HK-2 (cell line): ENCODE data around the gene SPEF2.

ENCODE experiments used
- DNase-seq: peaks from one replicate; pipeline ENCODE4 v3.0.0-alpha.2; 2018; ENCODE audit not compliant: unreplicated experiment

SPEF2 gene

DNA sequence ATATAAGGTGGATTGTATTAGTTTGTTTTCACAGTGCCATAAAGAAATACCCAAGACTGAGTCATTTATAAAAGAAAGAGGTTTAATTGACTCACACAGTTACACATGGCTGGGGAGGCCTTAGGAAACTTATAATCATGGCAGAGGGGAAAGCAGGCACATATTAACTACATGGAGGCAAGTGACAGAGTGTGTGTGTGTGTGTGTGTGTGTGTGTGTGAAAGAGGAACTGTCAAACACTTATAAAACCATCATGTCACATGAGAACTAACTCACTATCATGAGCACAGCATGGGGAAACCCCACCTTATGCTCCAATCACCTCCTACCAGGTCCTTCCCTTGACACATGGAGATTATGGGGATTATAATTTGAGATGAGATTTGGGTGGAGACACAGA, 118.6 kb downstream of the SPEF2 start:
- DNase-seq = no peak

DNA sequence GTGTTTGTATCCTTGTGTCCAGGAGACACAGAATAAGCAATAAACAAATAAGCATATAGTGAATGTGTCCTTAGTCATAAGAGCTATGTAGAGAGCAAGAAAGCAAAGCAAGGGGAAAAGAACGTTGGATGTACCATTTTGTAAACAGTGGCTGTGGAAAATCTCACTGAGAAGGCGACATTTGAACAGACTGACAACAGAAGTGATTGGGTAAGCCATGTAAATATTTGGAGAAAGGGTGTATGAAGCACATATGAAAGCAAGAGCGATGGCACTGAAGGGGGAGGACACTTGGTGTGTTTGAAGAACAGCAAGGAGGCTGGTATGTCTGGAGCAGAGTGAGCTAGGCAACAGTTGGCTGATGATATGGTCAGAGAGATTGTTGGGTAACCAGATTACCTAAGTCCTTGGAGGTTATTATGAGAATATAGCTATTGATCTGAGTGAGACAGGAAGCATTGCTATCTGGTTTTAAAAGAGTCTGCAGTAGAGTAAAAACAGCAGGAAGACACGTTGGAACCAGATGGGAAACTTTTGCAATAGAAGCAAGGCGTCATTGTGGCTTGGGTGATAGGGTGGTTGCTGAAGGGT, 123.6 kb downstream of the SPEF2 start:
- no peak for DNase-seq

DNA sequence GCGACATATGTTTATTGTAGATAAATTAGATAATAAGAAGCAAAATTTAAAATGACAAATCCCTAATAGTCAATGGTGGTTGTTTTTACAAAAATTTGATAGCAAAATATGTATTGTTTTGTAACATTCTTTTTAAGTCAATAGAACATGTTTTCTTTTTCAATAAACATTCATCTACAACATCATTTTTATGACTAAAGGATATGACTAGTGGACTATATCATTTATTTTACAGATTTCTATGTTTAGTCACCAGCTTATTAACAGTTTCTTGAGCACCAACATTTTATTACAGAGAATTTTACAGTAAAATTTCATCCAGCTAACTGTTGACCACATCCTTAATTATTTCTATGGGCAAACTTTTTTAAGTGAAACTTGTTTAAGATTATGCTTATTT, 124.3 kb downstream of the SPEF2 start:
- no peak for DNase-seq

DNA sequence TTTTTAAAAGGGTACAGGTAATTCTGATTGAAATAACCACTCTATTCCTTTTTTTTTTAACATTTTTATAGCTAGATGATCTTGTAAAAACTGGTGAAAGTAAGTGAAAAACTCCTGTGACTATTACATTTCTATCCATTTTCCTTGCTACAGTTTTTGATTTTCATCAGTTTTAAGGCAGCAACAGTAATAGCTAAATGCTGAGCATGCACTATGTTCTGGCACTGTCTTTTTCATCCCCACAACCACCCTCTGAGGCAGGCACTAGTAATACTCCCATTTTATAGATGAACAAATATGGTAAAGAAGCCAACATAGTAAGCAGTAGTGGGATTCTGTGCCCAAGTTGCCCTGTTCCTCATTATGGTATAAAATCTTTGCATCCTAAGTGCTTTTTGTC, 126.0 kb downstream of the SPEF2 start:
- no peak for DNase-seq

DNA sequence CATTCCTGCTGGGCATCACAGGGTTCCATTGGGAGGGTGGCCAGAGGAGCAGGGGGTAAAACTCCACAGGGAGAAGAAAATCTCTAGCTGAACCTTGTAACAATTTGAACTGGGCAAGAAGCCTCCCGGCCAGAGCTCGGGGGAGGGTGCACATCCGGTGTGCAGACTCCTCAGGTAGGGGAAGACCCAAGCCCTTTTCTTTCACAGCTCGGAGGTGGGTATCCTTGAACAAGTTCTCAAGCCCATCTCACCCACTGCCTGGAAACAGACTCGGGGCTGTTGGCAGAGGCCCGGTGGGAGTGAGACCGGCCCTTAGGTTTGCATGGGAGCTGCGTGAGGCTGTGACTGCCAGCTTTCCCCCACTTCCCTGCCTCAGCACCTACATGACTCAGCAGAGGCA, 127.5 kb downstream of the SPEF2 start:
- DNase-seq = no peak

DNA sequence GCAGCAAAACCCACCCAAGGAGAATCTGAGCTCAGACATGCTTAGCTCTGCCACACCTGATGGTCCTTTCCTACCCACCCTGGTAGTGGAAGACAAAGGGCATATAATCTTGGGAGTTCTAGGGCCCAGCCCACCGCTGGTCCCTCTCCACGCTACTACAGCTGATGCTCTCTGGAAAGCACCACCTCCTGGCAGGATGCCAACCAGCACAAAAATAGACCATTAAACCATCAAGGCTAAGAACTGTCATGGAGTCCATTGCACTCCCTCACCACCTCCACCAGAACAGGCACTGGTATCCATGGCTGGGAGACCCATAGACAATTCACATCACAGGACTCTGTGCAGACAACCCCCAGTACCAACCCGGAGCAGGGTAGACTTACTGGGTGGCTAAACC, 128.0 kb downstream of the SPEF2 start:
- no peak for DNase-seq

DNA sequence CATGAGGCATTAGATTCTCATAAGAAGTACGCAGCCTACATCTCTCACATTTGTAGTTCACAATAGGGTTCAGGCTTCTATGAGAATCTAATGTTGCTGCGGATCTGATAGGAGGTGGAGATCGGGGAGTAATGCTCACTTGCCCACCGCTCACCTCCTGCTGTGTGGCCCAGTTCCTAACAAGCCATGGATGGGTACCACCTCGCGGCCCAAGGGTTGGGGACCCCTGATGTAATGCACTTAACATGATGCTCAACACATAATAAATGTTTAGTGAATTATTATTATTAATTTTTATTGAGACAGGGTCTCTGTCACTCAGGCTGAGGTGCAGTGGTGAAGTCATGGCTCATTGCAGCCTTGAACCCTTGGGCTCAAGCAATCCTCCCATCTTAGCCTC, 134.3 kb downstream of the SPEF2 start:
- DNase-seq = no peak

DNA sequence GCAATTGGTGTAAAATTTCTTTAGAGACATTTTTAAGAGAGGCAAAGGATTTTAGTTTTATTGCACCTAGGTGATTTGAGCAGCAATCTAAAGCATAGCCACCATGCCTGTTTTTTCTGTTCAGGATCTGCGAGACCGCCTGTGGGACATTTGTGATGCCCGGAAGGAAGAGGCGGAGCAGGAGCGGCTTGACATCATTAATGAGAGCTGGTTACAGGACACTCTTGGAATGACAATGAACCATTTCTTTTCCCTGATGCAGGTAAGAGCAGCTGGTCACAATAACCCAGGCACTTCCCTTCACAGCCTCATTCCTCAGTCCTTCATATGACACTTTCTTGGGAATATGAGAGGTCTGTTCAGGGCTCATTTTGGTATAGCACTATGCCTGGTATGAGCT, 135.8 kb downstream of the SPEF2 start:
- DNase-seq = no peak

DNA sequence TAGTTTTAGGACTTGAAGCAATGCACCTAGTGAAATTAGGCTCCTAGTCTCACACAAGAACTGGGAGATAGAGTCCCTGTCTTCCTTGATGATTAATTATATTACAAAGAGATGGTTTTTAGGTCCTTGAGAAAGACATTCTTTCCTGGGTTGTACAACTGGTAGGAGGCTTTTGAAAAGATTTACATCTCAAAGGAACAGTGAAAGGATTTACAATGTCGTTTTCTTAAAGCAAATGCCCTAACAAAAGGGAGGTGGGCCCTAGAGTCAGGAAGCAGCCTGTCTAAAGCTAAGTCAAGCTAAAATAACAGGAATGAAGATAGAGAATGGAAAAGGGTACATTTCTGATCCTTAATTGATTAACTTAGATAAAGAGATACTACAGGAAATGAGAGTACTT, 136.8 kb downstream of the SPEF2 start:
- no peak for DNase-seq

DNA sequence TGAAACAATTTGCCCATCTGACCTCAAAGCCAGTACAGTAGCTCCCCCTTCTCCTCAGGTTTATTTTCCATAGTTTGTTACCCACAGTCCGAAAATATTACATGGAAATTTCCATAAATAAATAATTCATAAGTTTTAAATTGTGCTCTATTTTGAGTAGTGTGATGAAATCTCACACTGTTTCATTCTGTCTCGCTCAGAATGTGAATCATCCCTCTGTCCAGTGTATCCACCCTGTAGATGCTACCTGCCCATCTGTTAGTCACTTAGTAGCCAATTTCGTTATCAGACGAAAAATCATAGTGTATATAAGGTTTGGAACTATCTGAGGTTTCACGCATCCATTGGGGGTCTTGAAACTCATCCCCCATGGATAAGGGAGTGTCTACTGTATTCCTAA, 138.3 kb downstream of the SPEF2 start:
- DNase-seq = no peak

DNA sequence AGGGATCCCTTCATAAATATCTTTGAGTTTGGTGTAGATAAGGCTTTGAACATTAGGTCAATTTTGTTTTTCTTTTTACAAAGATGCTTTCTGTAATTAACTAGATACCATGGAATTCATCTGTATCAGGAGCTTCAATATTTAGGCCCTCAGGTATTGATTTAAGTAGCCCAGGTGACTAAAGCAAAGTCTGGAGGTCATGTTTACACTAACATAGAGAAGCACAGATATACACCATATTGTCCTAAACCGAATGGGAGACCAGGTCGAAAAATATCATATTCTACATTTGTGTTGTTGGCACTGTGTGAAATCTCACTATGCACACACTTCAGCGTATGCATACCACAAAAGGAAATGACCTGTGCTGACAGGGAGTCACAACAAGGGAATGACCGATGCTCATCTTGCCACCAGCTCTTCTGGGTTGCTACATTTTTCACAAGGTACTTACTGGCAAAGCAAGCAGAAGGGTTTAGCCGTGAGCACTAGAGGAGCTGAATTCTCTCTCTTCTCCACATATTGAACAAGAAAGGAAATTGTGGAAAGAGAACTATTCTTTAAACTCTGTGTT, 140.6 kb downstream of the SPEF2 start:
- no peak for DNase-seq

DNA sequence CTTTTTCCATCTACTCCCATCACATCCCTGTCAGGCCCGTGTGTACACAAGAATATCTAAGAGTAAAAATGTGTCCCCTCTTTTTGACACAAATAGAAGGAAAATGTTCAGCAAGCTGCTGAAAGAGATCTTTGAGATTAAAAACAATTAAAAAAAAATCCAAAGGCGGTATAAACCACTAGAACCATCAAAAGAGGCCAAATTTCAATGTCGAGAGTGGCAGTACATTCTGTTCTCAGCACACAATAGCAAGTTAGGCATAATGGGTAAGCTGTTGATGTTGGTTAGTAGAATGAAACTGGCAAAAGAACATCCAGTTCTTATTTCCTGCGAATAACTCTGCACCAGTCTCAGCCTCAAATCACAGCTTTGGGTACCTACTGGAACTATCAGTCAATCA, 143.9 kb downstream of the SPEF2 start:
- no peak for DNase-seq

DNA sequence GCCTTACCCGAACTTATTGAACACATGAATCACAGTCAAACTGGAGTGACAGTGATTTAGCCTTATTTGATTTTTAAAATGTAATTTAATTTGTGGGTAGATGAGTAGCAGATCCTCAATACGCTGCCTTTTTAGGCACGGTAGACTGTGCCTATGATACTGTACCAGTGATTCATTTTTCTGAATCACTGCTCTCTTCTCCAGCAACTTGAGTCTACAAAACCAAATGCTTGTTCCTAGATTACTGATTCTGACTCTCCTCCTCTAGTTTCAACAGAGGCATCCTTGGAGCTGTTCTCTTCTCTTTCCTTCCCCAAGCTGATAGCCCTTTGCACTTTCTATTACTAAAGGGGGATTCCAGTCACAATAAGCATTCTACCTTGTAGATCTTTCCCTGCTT, 144.7 kb downstream of the SPEF2 start:
- DNase-seq = no peak

DNA sequence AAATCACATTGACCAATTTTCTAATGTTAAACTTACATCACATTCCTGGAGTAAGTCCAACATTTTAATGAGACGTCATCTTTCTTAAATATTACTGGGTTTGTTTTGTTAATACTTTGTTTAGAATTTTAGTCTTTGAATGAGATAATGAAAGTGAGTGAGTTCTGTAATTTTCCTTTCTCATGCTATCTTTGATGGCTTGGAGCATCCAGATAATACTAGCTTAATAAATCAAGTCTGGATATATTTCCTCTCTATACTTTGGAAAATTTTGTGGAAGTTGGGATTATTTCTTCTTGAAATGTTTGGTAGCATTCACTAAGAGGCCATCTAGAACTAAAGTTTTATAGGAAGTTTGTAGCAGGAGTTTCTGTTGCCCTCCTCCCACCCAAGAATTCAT, 148.3 kb downstream of the SPEF2 start:
- DNase-seq = no peak

DNA sequence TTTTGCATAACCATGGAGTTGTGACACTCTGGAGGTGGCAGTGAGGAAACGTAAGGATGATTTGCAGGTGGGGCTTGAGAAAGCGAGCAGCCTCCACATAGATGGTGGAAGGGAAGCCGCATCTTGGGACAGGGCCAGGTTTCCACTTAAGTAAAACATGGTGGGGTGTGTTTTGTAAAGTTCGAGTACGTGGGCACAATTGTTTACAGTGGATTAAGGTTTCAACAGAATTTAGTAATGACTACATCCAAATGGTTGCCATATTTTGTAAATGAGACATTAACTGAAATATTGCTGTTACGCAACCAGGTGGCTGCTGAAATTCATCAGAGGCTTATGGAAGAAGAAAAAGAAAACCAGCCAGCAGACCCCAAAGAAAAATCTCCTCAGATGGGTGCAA, 153.6 kb downstream of the SPEF2 start:
- no peak for DNase-seq

DNA sequence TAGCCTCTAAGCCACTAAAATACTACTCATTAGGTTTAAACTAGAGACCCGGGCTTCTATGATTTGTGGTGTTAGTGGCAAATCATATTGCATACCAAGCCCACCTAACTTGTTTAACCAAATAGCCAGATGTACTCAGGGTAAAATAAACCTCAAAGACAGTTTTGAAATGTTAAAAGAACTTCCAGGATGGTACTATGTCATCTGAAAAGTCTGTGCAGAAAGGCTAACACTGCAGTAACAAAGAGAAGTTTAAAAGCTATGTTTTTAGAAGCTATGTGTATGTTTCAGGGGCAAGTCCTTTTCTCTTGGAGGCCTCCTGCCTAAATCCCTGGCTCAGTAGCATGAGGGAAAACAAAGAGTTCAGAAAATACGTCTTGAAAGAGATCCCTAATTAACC, 154.2 kb downstream of the SPEF2 start:
- no peak for DNase-seq

DNA sequence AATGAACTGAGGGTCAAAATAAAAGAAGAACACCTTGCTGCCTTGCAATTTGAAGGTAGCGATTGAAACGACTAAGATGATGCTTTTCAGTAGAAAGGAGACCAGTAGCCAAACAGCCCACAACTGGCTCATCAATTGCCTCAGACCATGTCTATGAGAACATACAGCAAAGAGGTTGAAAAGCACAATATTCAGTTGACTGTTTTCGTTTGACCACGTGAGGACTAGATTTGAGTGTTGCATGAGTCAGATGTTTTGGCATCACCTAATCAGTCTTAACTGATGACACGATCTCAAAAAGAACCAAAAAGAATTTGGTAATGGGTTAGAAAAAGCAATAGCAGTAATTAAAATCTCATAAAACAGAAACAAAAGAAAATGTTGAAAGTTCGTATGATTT, 156.3 kb downstream of the SPEF2 start:
- DNase-seq = no peak

DNA sequence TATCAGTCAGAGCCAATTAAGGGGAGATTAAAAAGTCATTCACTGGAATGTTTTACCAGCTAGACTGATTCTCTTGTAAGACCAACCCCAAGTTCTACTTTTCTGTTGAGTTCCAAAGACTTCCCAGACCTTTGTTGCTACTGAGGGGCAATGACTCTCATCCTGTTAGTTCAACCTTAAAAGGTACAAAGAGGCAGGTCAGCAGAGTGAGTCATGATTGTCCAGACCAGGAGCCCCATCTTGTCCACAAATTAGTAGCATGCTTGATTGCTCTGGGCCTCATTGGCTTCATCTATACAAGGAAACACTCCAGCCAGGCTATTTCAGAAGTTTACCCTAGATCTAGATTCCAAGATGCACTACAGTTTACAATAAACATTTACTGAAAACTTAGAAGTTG, 159.1 kb downstream of the SPEF2 start:
- no peak for DNase-seq

DNA sequence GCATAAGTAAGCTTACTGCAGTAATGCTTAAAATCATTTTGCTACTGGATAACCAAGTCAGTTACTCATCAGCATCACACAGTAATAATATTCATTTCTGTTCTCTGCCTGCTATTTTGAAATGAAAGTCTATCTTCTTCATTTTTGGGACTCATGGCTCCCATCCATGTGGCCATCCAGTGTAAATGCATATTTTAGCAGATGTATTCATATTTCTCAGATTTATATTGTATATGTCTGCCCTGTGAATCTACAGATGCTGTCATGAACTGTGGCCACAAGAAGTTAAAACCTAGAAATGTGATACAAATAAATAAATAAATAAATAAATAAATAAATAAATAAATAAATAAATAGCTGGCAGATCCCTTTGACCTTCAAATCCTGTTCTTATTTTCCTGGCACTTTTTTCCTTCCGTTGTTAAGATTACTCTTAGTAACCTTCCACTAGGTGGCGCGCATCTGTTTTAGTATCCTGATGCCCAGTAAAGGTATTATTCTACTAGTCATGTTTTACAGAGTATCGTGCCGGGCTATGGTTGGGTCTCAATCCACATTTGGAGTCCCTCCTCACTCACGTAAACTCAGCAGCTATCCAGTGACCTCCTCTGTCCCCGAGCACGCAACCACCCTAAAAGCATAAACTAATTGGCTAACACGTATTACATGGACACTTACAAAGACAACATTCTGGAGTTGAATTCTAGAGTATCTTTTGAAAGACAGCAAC, 159.9 kb downstream of the SPEF2 start:
- peak; percentile 34 for DNase-seq

DNA sequence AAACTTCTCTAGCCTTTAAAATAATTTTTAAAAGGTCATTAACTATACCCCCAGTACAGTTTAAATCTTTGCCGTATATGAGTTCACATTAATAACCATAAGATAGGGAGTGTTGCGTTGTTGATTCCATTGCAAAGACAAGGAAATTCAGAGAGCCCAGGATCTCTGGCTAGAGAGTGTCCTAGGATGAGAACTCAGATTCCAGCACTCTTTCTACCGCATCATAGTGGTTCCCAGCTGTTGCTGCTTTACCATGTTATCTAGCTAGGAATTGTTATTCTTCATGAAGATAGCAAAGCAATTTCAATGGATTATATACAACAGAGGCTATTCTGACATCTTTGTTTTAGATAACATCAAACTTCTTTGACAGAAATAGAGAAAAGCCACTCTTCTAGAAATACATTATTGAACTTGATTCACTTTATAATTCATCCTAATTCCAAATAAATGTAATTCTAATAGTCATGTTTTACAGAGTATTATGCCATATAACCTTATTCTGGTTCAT, 160.7 kb downstream of the SPEF2 start:
- no peak for DNase-seq

DNA sequence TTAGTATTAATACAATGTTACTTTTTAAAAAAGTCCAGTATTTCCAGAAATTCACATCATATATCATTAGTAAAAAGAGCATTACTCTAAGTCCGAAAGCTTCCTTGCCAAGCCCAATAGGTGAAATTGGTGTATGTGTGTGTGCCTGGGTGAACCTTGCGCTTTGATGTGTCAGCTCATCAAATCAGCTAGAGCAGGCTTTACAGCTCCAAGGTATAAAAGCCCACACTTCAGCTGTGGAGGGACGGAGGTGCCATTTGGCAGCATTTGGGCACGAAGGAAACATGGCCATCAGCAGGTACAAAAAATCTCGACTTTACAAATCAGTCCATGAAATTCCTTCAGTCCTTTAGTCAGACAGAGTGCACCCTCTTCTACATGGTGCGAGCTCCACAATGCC, 162.6 kb downstream of the SPEF2 start:
- no peak for DNase-seq

DNA sequence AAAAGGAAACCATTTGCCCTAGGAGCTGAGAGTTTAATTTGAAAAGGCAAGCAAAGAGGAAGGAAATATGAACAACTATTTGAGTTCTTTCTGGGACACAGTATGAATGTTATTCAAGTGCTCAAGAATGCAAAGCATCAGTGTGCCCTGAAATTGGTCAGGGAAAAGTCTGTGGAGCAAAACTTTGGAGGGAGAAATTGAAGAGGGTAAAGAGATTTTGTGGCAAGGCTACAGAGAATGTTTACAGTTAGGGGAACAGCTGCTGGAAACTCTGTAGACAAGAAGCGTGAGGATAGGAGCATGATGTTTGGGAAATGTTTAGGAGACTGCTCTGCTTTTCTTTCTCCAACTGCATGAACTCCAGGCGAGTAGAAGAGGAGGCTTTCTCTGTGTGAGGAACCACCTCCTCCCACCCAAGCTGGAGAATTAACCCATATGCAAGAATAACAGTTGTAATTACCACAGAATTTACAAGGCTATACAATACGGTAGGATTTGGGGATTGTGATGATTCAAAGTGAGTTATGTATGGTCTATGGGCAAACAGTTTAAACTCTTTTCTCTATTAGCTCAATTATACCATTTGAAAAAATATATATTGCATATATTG, 163.6 kb downstream of the SPEF2 start:
- no peak for DNase-seq

DNA sequence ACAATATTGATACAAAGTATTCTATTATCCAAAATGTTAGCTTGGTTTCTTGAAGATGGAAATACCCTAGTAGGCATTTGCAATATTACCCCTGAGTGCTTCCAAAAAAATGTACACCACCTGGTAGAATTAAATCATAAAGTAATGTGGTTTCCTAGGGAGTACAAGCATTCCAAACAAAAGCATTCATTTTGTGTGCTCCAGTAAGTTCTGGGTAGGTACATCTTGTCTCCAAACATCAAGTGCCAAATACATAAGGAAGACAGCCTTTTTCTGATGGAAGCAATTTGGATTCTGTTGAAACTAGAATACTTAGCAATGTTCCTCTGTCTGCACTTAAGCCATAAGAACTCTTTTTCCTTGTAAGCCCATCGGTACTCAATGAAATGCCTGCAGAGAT, 165.9 kb downstream of the SPEF2 start:
- no peak for DNase-seq
